Nephron (organoid): Measurements from ENCODE around the gene TLR6.
"Not testable (repeated sequence)": the region's sequence is repeated elsewhere in the genome, so short reads cannot be mapped to it uniquely, and the experiment has no call there.

Experiments
- H3K27ac Mint-ChIP-seq, 3 experiments: 2 replicates each; pipeline ENCODE4 v1.8.0; 2020; ENCODE audit warnings: mixed read lengths in 3 of 3, mild to moderate bottlenecking in 2 of 3, moderate library complexity in 1 of 3
- H3K27me3 Mint-ChIP-seq: 2 replicates; pipeline ENCODE4 v1.8.0; 2021; ENCODE audit warnings: low read depth, mild to moderate bottlenecking, moderate library complexity, mixed read lengths
- H3K36me3 Mint-ChIP-seq: 2 replicates; pipeline ENCODE4 v1.8.0; 2020; ENCODE audit warnings: low read depth, mixed read lengths
- H3K4me1 Mint-ChIP-seq: 2 replicates; pipeline ENCODE4 v1.8.0; 2020; ENCODE audit warnings: mixed read lengths
- H3K4me3 Mint-ChIP-seq, 3 experiments: 2 replicates each; pipeline ENCODE4 v1.8.0; 2020; ENCODE audit warnings: mild to moderate bottlenecking in 3 of 3, mixed read lengths in 3 of 3, moderate library complexity in 2 of 3
- H3K9me3 Mint-ChIP-seq: 2 replicates; pipeline ENCODE4 v1.8.0; 2020; ENCODE audit warnings: mixed read lengths
- TF ChIP-seq, protein P1 (sequence below), 3 experiments: fragments of 200-600 bp; sonication (generic); IDR thresholded peaks; one replicate each; pipeline ENCODE4 v1.5.0; 2021; ENCODE audit warnings: antibody characterized with exemption in 3 of 3; ENCODE audit not compliant: unreplicated experiment in 3 of 3

The TLR6 gene

DNA sequence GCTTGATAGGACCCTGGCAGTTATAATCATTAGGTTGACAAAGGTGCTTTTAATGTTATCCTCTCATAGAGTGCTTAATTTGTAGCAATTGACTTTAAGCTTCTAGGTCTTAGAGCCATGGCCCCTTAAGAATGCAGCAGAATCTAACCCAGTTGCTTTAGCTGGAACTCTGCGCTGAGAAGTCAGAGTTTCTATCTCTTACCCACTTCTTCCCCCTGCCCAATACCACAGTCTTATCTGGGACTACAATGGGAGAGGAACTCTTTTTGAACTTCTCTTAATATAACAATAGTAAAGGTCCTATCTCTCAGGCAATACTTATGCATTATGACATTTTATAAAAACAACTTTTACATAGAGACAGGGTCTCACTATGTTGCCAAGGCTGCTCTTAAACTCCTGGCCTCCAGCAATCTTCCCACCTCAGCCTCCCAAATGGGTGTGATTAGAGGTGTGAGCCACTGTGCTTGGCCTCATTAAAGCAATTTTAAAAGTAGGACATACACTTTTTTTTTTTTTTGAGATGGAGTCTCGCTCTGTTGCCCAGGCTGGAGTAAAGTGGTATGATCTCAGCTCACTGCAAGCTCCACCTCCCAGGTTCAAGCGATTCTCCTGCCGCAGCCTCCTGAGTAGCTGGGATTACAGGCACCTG lies 75.7 kb downstream of the TLR6 start:
- H3K4me3 Mint-ChIP-seq, result no peak overlapping the region
- TF ChIP-seq, protein P1, sequence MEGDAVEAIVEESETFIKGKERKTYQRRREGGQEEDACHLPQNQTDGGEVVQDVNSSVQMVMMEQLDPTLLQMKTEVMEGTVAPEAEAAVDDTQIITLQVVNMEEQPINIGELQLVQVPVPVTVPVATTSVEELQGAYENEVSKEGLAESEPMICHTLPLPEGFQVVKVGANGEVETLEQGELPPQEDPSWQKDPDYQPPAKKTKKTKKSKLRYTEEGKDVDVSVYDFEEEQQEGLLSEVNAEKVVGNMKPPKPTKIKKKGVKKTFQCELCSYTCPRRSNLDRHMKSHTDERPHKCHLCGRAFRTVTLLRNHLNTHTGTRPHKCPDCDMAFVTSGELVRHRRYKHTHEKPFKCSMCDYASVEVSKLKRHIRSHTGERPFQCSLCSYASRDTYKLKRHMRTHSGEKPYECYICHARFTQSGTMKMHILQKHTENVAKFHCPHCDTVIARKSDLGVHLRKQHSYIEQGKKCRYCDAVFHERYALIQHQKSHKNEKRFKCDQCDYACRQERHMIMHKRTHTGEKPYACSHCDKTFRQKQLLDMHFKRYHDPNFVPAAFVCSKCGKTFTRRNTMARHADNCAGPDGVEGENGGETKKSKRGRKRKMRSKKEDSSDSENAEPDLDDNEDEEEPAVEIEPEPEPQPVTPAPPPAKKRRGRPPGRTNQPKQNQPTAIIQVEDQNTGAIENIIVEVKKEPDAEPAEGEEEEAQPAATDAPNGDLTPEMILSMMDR (IDR thresholded peaks at IDR 0.05; ENCODE audit: unreplicated experiment in 3 of 3), result no peak
- H3K36me3 Mint-ChIP-seq, result no peaks in the 10 kb centered on the region
- peaks cover 5% of the 10 kb centered on the region for H3K9me3 Mint-ChIP-seq
- no peak overlapping the region for H3K27ac Mint-ChIP-seq
- H3K27me3 Mint-ChIP-seq, result peaks cover 3% of the 10 kb centered on the region
- H3K4me1 Mint-ChIP-seq, result peaks cover 4% of the 10 kb centered on the region

DNA sequence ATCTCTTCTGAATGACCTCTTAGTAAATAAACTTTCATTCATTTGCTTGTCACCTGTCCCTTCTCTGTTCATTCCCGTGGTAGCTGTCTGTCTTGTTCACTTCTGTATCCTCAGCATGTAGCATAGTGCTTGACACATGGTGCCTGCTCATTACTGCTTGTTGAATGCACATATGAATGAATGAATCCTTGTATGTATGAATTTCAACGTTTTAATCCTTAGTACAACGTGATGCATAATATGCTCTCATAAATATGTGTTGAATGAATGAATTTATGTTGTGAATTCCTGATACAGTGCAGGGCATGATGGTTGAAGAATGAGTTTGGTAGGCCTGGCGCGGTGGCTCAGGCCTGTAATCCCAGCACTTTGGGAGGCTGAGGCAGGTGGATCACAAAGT lies 76.8 kb downstream of the TLR6 start:
- Mint-ChIP-seq H3K36me3 (no peaks in the 10 kb centered on the region), H3K27me3 (peaks cover 3% of the 10 kb centered on the region), H3K27ac (no peak overlapping the region), H3K4me3 (no peak overlapping the region), H3K9me3 (peaks cover 8% of the 10 kb centered on the region), H3K4me1 (peaks cover 4% of the 10 kb centered on the region)
- TF ChIP-seq, protein P1 (IDR thresholded peaks at IDR 0.05; ENCODE audit: unreplicated experiment in 3 of 3), result no peak

DNA sequence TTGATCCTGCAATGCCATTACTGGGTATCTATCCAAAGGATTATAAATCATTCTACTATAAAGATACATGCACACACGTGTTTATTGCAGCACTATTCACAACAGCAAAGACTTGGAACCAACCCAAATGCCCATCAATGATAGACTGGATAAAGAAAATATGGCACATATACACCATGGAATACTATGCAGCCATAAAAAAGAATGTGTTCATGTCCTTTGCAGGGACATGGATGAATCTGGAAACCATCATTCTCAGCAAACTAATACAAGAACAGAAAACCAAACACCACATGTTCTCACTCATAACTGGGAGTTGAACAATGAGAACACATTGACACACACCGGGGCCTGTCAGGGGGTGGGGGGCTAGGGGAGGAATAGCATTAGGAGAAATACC lies 78.7 kb downstream of the TLR6 start:
- H3K27me3 Mint-ChIP-seq, H3K4me3 Mint-ChIP-seq, H3K27ac Mint-ChIP-seq, H3K36me3 Mint-ChIP-seq, H3K4me1 Mint-ChIP-seq: not testable (repeated sequence)
- H3K9me3 Mint-ChIP-seq, result peaks cover 17% of the 10 kb centered on the region

DNA sequence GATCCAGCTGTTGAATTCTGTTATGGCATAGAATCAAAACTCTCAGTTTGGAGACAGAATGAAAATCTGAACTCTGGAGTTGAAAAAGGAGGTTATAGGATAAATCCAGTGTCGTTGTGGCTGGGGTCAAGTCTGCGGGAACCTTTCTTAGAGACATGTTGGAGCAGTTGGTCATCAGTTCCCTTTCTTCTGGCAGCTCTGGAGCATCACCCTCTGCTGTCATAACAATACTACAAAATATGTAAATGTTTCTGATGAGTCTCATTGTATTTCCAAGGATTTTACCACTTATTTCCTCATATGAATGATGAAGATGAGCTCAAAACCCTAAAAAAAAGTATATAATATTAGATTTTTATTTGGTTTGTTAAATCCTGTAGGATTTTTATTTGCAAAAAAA lies 81.3 kb downstream of the TLR6 start:
- TF ChIP-seq, protein P1 (IDR thresholded peaks at IDR 0.05; ENCODE audit: unreplicated experiment in 3 of 3), result no peak
- H3K36me3 Mint-ChIP-seq, result no peaks in the 10 kb centered on the region
- H3K4me1 Mint-ChIP-seq, result no peaks in the 10 kb centered on the region

DNA sequence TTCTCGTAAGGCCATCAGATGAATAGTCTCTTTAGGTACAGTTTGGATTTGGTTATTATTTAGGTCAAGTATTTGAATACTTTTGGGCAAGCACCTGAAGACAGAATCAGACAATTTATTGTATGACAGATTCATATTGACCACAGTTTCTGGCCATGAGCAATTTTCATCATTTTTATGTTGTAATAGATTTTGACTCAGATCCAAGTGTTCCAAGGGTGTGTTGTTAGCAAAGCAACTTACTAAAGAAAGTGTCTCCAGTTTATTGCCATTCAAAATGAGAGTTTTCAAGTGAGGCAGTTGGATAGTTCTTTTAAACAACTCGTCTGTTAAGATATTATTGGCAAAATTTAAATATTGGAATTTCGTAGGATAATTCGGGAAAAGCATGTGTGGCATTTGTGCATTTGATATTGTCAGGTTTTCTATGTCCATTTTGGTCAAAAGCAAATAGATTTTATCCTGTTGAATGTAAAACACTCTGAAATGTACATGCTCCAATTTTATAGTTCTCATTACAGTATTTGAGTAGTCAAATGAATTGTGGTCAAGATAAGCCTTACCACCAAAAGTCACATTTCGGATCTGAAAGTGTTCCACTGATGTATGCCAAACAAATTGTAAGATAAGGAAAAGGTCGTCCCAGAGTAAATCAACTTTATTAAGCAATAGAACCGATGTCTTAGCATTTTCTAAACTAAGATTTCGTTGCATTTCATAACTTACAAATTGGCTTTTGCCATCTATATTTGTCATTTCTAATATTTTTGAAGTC lies 82.2 kb downstream of the TLR6 start:
- TF ChIP-seq, protein P1 (IDR thresholded peaks at IDR 0.05; ENCODE audit: unreplicated experiment in 3 of 3), result no peak
- Mint-ChIP-seq H3K27me3 (peaks cover 4% of the 10 kb centered on the region), H3K36me3 (no peaks in the 10 kb centered on the region), H3K4me1 (peaks cover 1% of the 10 kb centered on the region), H3K9me3 (peaks cover 17% of the 10 kb centered on the region), H3K27ac (no peak overlapping the region), H3K4me3 (no peak overlapping the region)

More for the DNA sequence above, 81.3 kb downstream of the TLR6 start:
- Mint-ChIP-seq H3K9me3 (peaks cover 17% of the 10 kb centered on the region), H3K27me3 (peaks cover 4% of the 10 kb centered on the region), H3K4me3 (no peak overlapping the region), H3K27ac (no peak overlapping the region)
